Hepatocyte (in vitro differentiated cells): ENCODE measurements around the gene NMNAT3. TPM values are rescaled to one million over a fixed set of nuclear protein-coding genes. Genes with fewer than 3 reads are reported as not detected.
"Not testable (repeated sequence)": the region's sequence is repeated elsewhere in the genome, so short reads cannot be mapped to it uniquely, and the experiment has no call there.

Experiments
- DNase-seq: peaks from one replicate; pipeline ENCODE4 v3.0.0-alpha.2; 2016; ENCODE audit warnings: low spot score
- H2AFZ ChIP-seq: fragments of 200-600 bp; sonication (generic); 2 replicates; pipeline ENCODE4 v1.6.0; 2016; ENCODE audit warnings: antibody characterized with exemption, mild to moderate bottlenecking
- H3K27ac ChIP-seq: fragments of 200-600 bp; sonication (generic); 2 replicates; pipeline ENCODE4 v1.5.1; 2016; ENCODE audit warnings: mild to moderate bottlenecking
- H3K27me3 ChIP-seq: fragments of 200-600 bp; sonication (generic); 2 replicates; pipeline ENCODE4 v1.6.1; 2016
- H3K36me3 ChIP-seq: fragments of 200-600 bp; sonication (generic); replicated peaks from 2 replicates; pipeline ENCODE4 v1.5.1; 2016; ENCODE audit warnings: low read depth; ENCODE audit not compliant: insufficient read depth
- H3K4me1 ChIP-seq: fragments of 200-600 bp; sonication (generic); 2 replicates; pipeline ENCODE4 v1.5.1; 2016; ENCODE audit warnings: mild to moderate bottlenecking, moderate library complexity; ENCODE audit not compliant: insufficient read depth
- H3K4me2 ChIP-seq: fragments of 200-600 bp; sonication (generic); 2 replicates; pipeline ENCODE4 v1.6.0; 2016
- H3K4me3 ChIP-seq: fragments of 200-600 bp; sonication (generic); 2 replicates; pipeline ENCODE4 v1.5.1; 2016; ENCODE audit warnings: mild to moderate bottlenecking
- H3K79me2 ChIP-seq: fragments of 200-600 bp; sonication (generic); 2 replicates; pipeline ENCODE4 v1.6.0; 2017; ENCODE audit warnings: mild to moderate bottlenecking
- H3K9me2 ChIP-seq: fragments of 200-600 bp; sonication (generic); replicated peaks from 2 replicates; pipeline ENCODE4 v1.6.0; 2017; ENCODE audit warnings: mild to moderate bottlenecking; ENCODE audit not compliant: insufficient read depth
- H3K9me3 ChIP-seq: fragments of 200-600 bp; sonication (generic); 2 replicates; pipeline ENCODE4 v1.5.1; 2016; ENCODE audit warnings: low read depth, mild to moderate bottlenecking
- H4K20me1 ChIP-seq: fragments of 200-600 bp; sonication (generic); 2 replicates; pipeline ENCODE4 v1.6.0; 2016; ENCODE audit warnings: mild to moderate bottlenecking; ENCODE audit not compliant: insufficient read depth, poor library complexity, severe bottlenecking
- CTCF ChIP-seq: fragments of 200-600 bp; sonication (generic); IDR thresholded peaks from 2 replicates; pipeline ENCODE4 v1.5.1; 2016; ENCODE audit warnings: antibody characterized with exemption, mild to moderate bottlenecking; ENCODE audit not compliant: poor library complexity
- EZH2 ChIP-seq: fragments of 200-600 bp; sonication (generic); IDR thresholded peaks from 2 replicates; pipeline ENCODE4 v1.6.1; 2016; ENCODE audit warnings: antibody characterized with exemption, mild to moderate bottlenecking, borderline replicate concordance
- EZH2phosphoT487 ChIP-seq: fragments of 200-600 bp; sonication (generic); IDR thresholded peaks from one replicate; pipeline ENCODE4 v1.6.1; 2018; ENCODE audit warnings: antibody characterized with exemption, mild to moderate bottlenecking, low read depth, moderate library complexity; ENCODE audit not compliant: unreplicated experiment, severe bottlenecking
- WGBS: methylation state at CpG from one replicate; pipeline ENCODE4 v1.1.6; 2016; ENCODE audit warnings: low lambda C conversion rate; ENCODE audit errors: missing lambda C conversion rate; 5-methylcytosine and 5-hydroxymethylcytosine counted together
- polyA plus RNA-seq: library from polyadenylated mRNA; unstranded; fragments of >200 nt; fragmentation: Nextera tagmentation; extraction: Ambion mirVana; gene quantifications from 2 replicates; pipeline ENCODE4 v1.2.1, GENCODE V29; 2016
- total RNA-seq: library from RNA; depleted of rRNA; stranded (reverse); fragments of >200 nt; gene quantifications from 2 replicates; pipeline ENCODE4 v1.2.3, GENCODE V29; 2014

The NMNAT3 gene
- total and polyA plus RNA-seq, 2 experiments from 2014 or later: 4.7 to 8.3 TPM

- Histone ChIP-seq H3K4me2 (no peak overlapping the region), H3K4me1 (no peaks in the 10 kb centered on the region), H4K20me1 (no peaks in the 10 kb centered on the region), H3K79me2 (no peaks in the 10 kb centered on the region), H3K27ac (no peak overlapping the region), H2AFZ (no peak overlapping the region), H3K9me2 (no peaks in the 10 kb centered on the region), H3K9me3 (no peaks in the 10 kb centered on the region), H3K36me3 (no peaks in the 10 kb centered on the region), H3K27me3 (no peaks in the 10 kb centered on the region), H3K4me3 (no peak overlapping the region)
- DNase-seq: no peak
- 74% methylated on average over 4 of the region's 4 CpGs for WGBS
- TF ChIP-seq CTCF (no peak), EZH2 (no peak), EZH2phosphoT487 (no peak)
These were observed 92.0 kb downstream of the NMNAT3 start for GRCh38 chr3:139585820-139586219.

DNA sequence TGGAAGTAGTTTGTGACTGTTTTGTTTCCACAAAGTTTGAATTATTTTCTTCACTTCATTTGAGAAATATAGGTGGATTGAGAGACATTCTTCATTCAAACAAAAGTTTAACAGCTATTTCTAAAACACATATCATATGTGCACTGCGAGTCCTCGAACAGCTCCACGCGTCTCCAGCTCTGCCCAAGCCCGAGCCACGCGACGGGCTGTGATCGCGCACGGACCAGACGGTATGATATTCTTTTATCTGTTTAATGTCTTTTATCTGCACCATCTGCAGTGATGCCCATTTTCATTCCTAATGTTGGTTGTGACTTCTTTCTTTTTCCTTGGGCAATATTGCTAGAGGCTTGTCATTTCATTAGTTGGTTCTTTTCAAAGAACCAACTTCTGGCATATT, 94.1 kb downstream of the NMNAT3 start:
- not testable (repeated sequence) for H3K27ac ChIP-seq, H3K4me2 ChIP-seq, H3K4me3 ChIP-seq, H3K27me3 ChIP-seq, H3K79me2 ChIP-seq, H4K20me1 ChIP-seq, DNase-seq, H3K36me3 ChIP-seq, H2AFZ ChIP-seq, H3K4me1 ChIP-seq, H3K9me2 ChIP-seq, H3K9me3 ChIP-seq
- WGBS: 98% methylated on average over 12 of the region's 12 CpGs

GRCh38 chr3:139578783-139579182, 99.0 kb downstream of the NMNAT3 start:
- WGBS: 98% methylated on average over 7 of the region's 7 CpGs
- no peaks in the 10 kb centered on the region for H3K9me2 ChIP-seq
- H3K36me3 ChIP-seq: no peaks in the 10 kb centered on the region
- H3K79me2 ChIP-seq: no peaks in the 10 kb centered on the region
- H3K4me2 ChIP-seq: no peak overlapping the region
- H3K4me3 ChIP-seq: no peak overlapping the region
- H3K9me3 ChIP-seq: no peaks in the 10 kb centered on the region
- DNase-seq: no peak
- H4K20me1 ChIP-seq: no peaks in the 10 kb centered on the region
- no peak for TF ChIP-seq EZH2phosphoT487
- no peak for TF ChIP-seq EZH2
- no peak for TF ChIP-seq CTCF
- no peak overlapping the region for H3K27ac ChIP-seq
- H3K27me3 ChIP-seq: no peaks in the 10 kb centered on the region
- H3K4me1 ChIP-seq: no peaks in the 10 kb centered on the region
- no peak overlapping the region for H2AFZ ChIP-seq

DNA sequence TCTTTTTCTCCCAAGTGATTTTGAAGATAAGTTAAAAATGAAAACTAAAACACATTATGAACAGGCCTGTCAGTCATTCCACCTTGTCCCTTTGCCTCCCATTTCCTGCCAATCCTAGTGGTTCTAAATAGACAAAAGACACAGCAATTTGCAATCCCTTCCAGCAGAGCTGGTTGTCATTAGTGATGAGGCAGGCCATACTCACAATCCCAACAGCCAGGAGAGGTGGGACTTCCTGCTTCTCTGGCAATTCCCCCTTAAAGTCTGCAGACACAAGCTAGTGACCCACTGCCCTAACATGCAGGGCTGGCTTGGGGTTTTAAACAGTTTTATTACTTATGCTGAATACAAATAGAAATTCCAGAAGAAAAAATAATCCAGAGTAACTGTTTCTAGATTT, 99.9 kb downstream of the NMNAT3 start:
- Histone ChIP-seq H2AFZ (no peak overlapping the region), H3K79me2 (no peaks in the 10 kb centered on the region), H3K27ac (no peak overlapping the region), H3K4me1 (no peaks in the 10 kb centered on the region), H3K4me3 (no peak overlapping the region), H3K9me2 (no peaks in the 10 kb centered on the region), H3K27me3 (no peaks in the 10 kb centered on the region), H3K9me3 (no peaks in the 10 kb centered on the region), H3K4me2 (no peak overlapping the region), H4K20me1 (no peaks in the 10 kb centered on the region), H3K36me3 (no peaks in the 10 kb centered on the region)
- TF ChIP-seq EZH2 (no peak), CTCF (no peak), EZH2phosphoT487 (no peak)
- no peak for DNase-seq
